Esophagus squamous epithelium (tissue), 5 donors: Measurements from ENCODE around the gene RHD. TPM values are rescaled to one million over a fixed set of nuclear protein-coding genes. Genes with fewer than 3 reads are reported as not detected.

ENCODE experiments used
- DNase-seq: peaks from one replicate; lab custom pipeline; 2025; lab: John Stamatoyannopoulos, UW
- H3K27ac ChIP-seq, 4 donors: fragments of 200-600 bp; sonication (generic); one replicate each; pipeline ENCODE4 v1.5.1; 2016 to 2019; ENCODE audit warnings: mild to moderate bottlenecking in 1 of 4
- H3K27me3 ChIP-seq, 4 donors: fragments of 200-600 bp; sonication (generic); 1 replicate in 3 of 4; 2 replicates in 1 of 4; pipeline versions ENCODE4 v1.5.1 to v1.6.0; 2017 to 2021; ENCODE audit warnings: antibody characterized with exemption in 1 of 4
- H3K36me3 ChIP-seq, 3 donors: fragments of 200-600 bp; sonication (generic); one replicate each; pipeline ENCODE4 v1.5.1; 2016 to 2019
- H3K4me1 ChIP-seq, 3 donors: fragments of 200-600 bp; sonication (generic); one replicate each; pipeline ENCODE4 v1.5.1; 2017 to 2019
- H3K4me3 ChIP-seq, 4 donors: fragments of 200-600 bp; sonication (generic); 1 replicate in 3 of 4; 2 replicates in 1 of 4; pipeline ENCODE4 v1.5.1; 2016 to 2019; ENCODE audit warnings: mild to moderate bottlenecking in 2 of 4, moderate library complexity in 1 of 4
- H3K9me3 ChIP-seq, 3 donors: fragments of 200-600 bp; sonication (generic); one replicate each; pipeline ENCODE4 v1.5.1; 2016 to 2019
- POLR2A ChIP-seq, 4 donors: fragments of 450-650 bp; IDR thresholded peaks; one replicate each; pipeline ENCODE4 v1.6.1; 2017; ENCODE audit warnings: antibody characterized with exemption in 4 of 4, mild to moderate bottlenecking in 4 of 4, moderate library complexity in 3 of 4
- WGBS, 2 donors: methylation state at CpG; one replicate each; pipeline ENCODE4 v1.1.5; 2018; 5-methylcytosine and 5-hydroxymethylcytosine counted together
- intact Hi-C: fragments of 100-400 bp; cut with DNase I; formaldehyde crosslinking; loops from one replicate; pipeline ENCODE4 v1.15.0; 2022
- total RNA-seq, 4 donors: library from RNA; depleted of rRNA; stranded (reverse); fragments of >200 nt; gene quantifications; one replicate each; pipeline ENCODE4 v1.1.0, GENCODE V29; 2016
- TF ChIP-seq, protein P1 (sequence below), 6 experiments: fragments of 450-650 bp in 4 of 6; fragments of 200-600 bp in 2 of 6; sonication (generic) in 2 of 6; IDR thresholded peaks; one replicate each; pipeline ENCODE4 v1.5.1; 2016 to 2019; ENCODE audit warnings: antibody characterized with exemption in 6 of 6, mild to moderate bottlenecking in 4 of 6, moderate library complexity in 4 of 6
- donor health status: DM: yes; HTN: yes; CAD: no.

Gene RHD
- total RNA-seq, 4 donors from 2014 or later, result not detected

DNA sequence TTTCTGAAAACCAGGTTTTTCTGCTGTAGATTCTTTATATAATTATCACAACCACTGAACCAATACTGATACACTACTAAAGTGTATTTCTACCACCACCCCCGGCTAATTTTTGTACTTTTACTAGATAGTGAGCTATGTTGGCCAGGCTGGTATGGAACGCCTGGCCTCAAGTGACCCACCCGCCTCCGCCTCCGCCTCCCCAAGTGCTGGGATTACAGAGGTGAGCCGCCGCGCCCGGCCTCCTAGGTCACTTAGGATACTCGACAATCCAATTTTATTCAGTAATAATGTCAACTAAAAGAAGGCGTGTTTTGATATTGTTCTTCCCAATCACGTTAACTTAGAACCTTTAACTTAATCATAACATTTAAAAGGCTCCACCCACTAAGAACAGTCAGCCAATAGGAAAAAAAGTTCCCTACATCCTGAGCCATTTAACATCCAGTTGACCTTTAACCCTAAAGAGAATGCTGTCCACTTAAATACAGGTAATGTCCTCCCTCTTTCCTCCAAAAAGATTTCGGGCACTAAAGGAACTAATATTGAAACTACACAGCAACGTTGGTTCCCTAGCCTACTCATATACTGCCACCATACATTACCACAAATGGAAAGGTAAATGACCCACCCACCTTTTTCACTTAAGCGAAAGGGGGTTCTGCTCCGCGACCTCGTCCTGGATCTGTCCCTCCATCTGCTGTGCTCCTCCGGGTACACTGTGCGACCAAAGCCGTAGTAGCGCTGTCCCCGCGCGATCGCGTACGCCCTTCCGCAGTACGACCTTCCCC is 26.3 kb upstream of the RHD start:
- intact Hi-C loops, result no loop called here
- TF ChIP-seq POLR2A (IDR thresholded peaks at IDR 0.05), result no peak
- TF ChIP-seq, protein P1, sequence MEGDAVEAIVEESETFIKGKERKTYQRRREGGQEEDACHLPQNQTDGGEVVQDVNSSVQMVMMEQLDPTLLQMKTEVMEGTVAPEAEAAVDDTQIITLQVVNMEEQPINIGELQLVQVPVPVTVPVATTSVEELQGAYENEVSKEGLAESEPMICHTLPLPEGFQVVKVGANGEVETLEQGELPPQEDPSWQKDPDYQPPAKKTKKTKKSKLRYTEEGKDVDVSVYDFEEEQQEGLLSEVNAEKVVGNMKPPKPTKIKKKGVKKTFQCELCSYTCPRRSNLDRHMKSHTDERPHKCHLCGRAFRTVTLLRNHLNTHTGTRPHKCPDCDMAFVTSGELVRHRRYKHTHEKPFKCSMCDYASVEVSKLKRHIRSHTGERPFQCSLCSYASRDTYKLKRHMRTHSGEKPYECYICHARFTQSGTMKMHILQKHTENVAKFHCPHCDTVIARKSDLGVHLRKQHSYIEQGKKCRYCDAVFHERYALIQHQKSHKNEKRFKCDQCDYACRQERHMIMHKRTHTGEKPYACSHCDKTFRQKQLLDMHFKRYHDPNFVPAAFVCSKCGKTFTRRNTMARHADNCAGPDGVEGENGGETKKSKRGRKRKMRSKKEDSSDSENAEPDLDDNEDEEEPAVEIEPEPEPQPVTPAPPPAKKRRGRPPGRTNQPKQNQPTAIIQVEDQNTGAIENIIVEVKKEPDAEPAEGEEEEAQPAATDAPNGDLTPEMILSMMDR (IDR thresholded peaks at IDR 0.05), result no peak
- Histone ChIP-seq H3K27ac (peak overlapping the region; percentile 98 to 100 (median 99)), H3K9me3 (no peaks in the 10 kb centered on the region), H3K4me1 (peaks cover 13 to 60% (median 23%) of the 10 kb centered on the region in 3 donors), H3K4me3 (peak overlapping the region; percentile 77 to 91 (median 87)), H3K27me3 (no peaks in the 10 kb centered on the region), H3K36me3 (peaks cover 15 to 45% (median 22%) of the 10 kb centered on the region in 3 donors)
- DNase-seq, result no peak
- WGBS, 2 donors, result 15 to 25% methylated on average over 20 to 30 of the region's 30 CpGs

DNA sequence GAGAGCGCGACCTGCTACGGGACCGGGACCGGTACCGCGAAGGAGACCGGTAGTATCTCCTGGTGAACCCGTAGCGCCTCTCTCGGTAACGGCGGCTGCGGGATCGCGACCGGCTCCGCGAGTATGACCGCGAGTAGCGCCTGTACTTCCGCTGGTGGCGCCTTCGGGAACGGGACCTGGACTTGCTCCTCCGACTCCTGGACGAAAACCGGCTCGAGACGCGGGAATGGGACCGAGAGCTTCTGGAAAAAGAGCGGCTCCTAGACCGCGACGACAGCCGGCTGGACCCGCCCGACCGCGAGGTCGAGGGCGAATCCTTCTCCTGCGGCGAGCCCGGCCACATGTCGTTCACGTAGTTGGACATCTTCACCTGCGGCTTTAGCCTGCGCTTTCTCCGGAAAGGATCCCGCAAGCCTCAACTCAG is 25.7 kb upstream of the RHD start:
- intact Hi-C loops, result no loop called here
- H3K27ac ChIP-seq, result peak overlapping the region; percentile 98 to 100 (median 99)
- DNase-seq, result no peak
- TF ChIP-seq, protein P1 (IDR thresholded peaks at IDR 0.05), result no peak
- TF ChIP-seq POLR2A (IDR thresholded peaks at IDR 0.05), result no peak
- no peaks in the 10 kb centered on the region for H3K9me3 ChIP-seq
- H3K4me3 ChIP-seq, result peak overlapping the region; percentile 77 to 91 (median 87)
- WGBS, 2 donors, result 0% methylated on average over 20 of the region's 53 CpGs; no CpG with 5 or more reads in 1 of the 2 donors
- H3K4me1 ChIP-seq, result peaks cover 13 to 54% (median 20%) of the 10 kb centered on the region in 3 donors
- no peaks in the 10 kb centered on the region for H3K27me3 ChIP-seq
- peaks cover 15 to 39% (median 22%) of the 10 kb centered on the region in 3 donors for H3K36me3 ChIP-seq

GRCh38 chr1:25247024-25247828 is 25.1 kb upstream of the RHD start, which contains the start of gene RSRP1:
Gene RSRP1 (minus strand): TSS chr1:25247454. CDS start chr1:25246963, 491 bp downstream.
- Histone ChIP-seq H3K36me3 (peaks cover 14 to 33% (median 17%) of the 10 kb centered on the region in 3 donors), H3K9me3 (no peaks in the 10 kb centered on the region), H3K4me1 (peaks cover 13 to 48% (median 20%) of the 10 kb centered on the region in 3 donors), H3K4me3 (peak within 1 kb of the TSS; percentile 77 to 91 (median 87)), H3K27ac (peak within 1 kb of the TSS; percentile 98 to 100 (median 99)), H3K27me3 (no peaks in the 10 kb centered on the region)
- TF ChIP-seq, protein P1 (IDR thresholded peaks at IDR 0.05), result peak in 3 of 6 experiments; percentile 27 to 45 (median 44)
- peak; percentile 63 to 100 (median 98) for TF ChIP-seq POLR2A (IDR thresholded peaks at IDR 0.05)
- 0% methylated on average over 8 to 13 of the region's 79 CpGs for WGBS, 2 donors
- DNase-seq, result peak; percentile 92
- intact Hi-C loops, result no loop called here

GRCh38 chr1:25247829-25248754 is 24.2 kb upstream of the RHD start:
- intact Hi-C loops, result no loop called here
- TF ChIP-seq, protein P1 (IDR thresholded peaks at IDR 0.05), result no peak
- TF ChIP-seq POLR2A (IDR thresholded peaks at IDR 0.05), result no peak

More at GRCh38 chr1:25247829-25248754, 24.2 kb upstream of the RHD start:
- H3K4me3 ChIP-seq, result peak overlapping the region; percentile 77 to 91 (median 87)
- WGBS, 2 donors, result 32 to 54% methylated on average over 11 to 22 of the region's 30 CpGs
- H3K36me3 ChIP-seq, result peaks cover 7 to 25% (median 11%) of the 10 kb centered on the region in 3 donors
- no peaks in the 10 kb centered on the region for H3K27me3 ChIP-seq
- peaks cover 13 to 40% (median 20%) of the 10 kb centered on the region in 3 donors for H3K4me1 ChIP-seq
- H3K27ac ChIP-seq, result peak overlapping the region; percentile 98 to 100 (median 99)
- no peak for DNase-seq
- no peaks in the 10 kb centered on the region for H3K9me3 ChIP-seq
